H1 (cell line): ENCODE measurements around the gene UBN2. TPM values are rescaled to one million over a fixed set of nuclear protein-coding genes. Genes with fewer than 3 reads are reported as not detected.

Experiments
- CTCF ChIA-PET: fragments of 300-600 bp; sonication (Branson Sonifier 250); formaldehyde crosslinking; loops from one replicate; lab custom pipeline; 2021; ENCODE audit not compliant: partially characterized antibody; lab: Charles Lee
- POLR2A ChIA-PET: fragments of 300-600 bp; sonication (Branson Sonifier 250); formaldehyde crosslinking; loops from one replicate; lab custom pipeline; 2021; ENCODE audit warnings: inconsistent platforms; ENCODE audit not compliant: partially characterized antibody; lab: Charles Lee
- DNase-seq, 2 experiments: peaks; one replicate each; pipeline versions ENCODE4 v3.0.0 to v3.0.0-alpha.2; 2010 to 2022; ENCODE audit warnings: low spot score in 2 of 2, low read depth in 1 of 2, mixed read lengths in 1 of 2
- FAIRE-seq: peaks from 2 replicates; lab custom pipeline; 2011; peaks lifted over from hg19 to GRCh38; lab: Jason Lieb, UNC
- H2AFZ ChIP-seq: 2 replicates; pipeline ENCODE4 v1.8.1; 2012; ENCODE audit warnings: low read length, inconsistent platforms
- H2AK5ac ChIP-seq: 2 replicates; pipeline ENCODE4 v1.6.1; 2013; ENCODE audit warnings: low read depth, low read length
- H2BK120ac ChIP-seq: replicated peaks from 2 replicates; pipeline ENCODE3; 2013; ENCODE audit warnings: low read depth, low read length, inconsistent platforms
- H2BK12ac ChIP-seq: 2 replicates; pipeline ENCODE4 v1.6.1; 2013; ENCODE audit warnings: low read depth, low read length
- H2BK15ac ChIP-seq: 2 replicates; pipeline ENCODE4 v1.6.1; 2013; ENCODE audit warnings: low read length
- H2BK20ac ChIP-seq: 2 replicates; pipeline ENCODE4 v1.6.1; 2013; ENCODE audit warnings: low read length
- H2BK5ac ChIP-seq: 2 replicates; pipeline ENCODE4 v1.6.1; 2013; ENCODE audit warnings: low read depth, low read length
- H3K14ac ChIP-seq: 2 replicates; pipeline ENCODE4 v1.6.1; 2013; ENCODE audit warnings: inconsistent platforms; ENCODE audit not compliant: insufficient read length
- H3K18ac ChIP-seq: 2 replicates; pipeline ENCODE4 v1.6.1; 2013; ENCODE audit warnings: low read length; ENCODE audit errors: extremely low read depth
- H3K23ac ChIP-seq: 2 replicates; pipeline ENCODE4 v1.6.1; 2013; ENCODE audit warnings: inconsistent platforms; ENCODE audit not compliant: insufficient read length
- H3K23me2 ChIP-seq: 2 replicates; pipeline ENCODE4 v1.6.1; 2013; ENCODE audit warnings: low read depth, low read length
- H3K27ac ChIP-seq: 2 replicates; pipeline ENCODE4 v1.6.1; 2011; ENCODE audit warnings: low read depth, low read length, inconsistent platforms
- H3K27me3 ChIP-seq, 4 experiments: replicated peaks in 1 of 4; 1 replicate in 1 of 4; 2 replicates in 3 of 4; pipeline versions ENCODE4 v1.6.1 to v1.8.1; 2011 to 2013; ENCODE audit warnings: low read length in 3 of 4, mild to moderate bottlenecking in 3 of 4, inconsistent platforms in 2 of 4, mixed read lengths in 2 of 4, moderate library complexity in 1 of 4; ENCODE audit not compliant: control insufficient read depth in 3 of 4, insufficient read depth in 3 of 4; ENCODE audit errors: extremely low read depth in 1 of 4
- H3K36me3 ChIP-seq, 4 experiments: 2 replicates each; pipeline versions ENCODE4 v1.6.1 to v1.8.1; 2011 to 2013; ENCODE audit warnings: mild to moderate bottlenecking in 4 of 4, low read length in 3 of 4, moderate library complexity in 2 of 4, control low read depth in 1 of 4, inconsistent platforms in 1 of 4; ENCODE audit not compliant: insufficient read depth in 4 of 4, control insufficient read depth in 2 of 4
- H3K4ac ChIP-seq: replicated peaks from 2 replicates; pipeline ENCODE3; 2013; ENCODE audit warnings: low read length, low read depth, mixed read lengths, inconsistent platforms; ENCODE audit not compliant: insufficient read length
- H3K4me1 ChIP-seq, 4 experiments: replicated peaks in 1 of 4; 1 replicate in 1 of 4; 2 replicates in 3 of 4; pipeline versions ENCODE4 v1.6.1 to v1.8.1; 2011 to 2013; ENCODE audit warnings: low read length in 3 of 4, inconsistent platforms in 2 of 4, mixed read lengths in 1 of 4; ENCODE audit not compliant: insufficient read depth in 4 of 4, control insufficient read depth in 3 of 4
- H3K4me2 ChIP-seq, 2 experiments: 2 replicates each; pipeline versions ENCODE4 v1.6.1 to v1.8.1; 2011 to 2013; ENCODE audit warnings: low read depth in 2 of 2, low read length in 2 of 2, control low read depth in 1 of 2, inconsistent platforms in 1 of 2, mild to moderate bottlenecking in 1 of 2; ENCODE audit not compliant: insufficient read depth in 1 of 2
- H3K4me3 ChIP-seq, 4 experiments: fragments of 200-600, 300-600 bp in 1 of 4; sonication (generic), shearing (Covaris generic), sonication (Bioruptor Twin) in 1 of 4; 2 replicates each; pipeline versions ENCODE4 v1.5.1 to v1.8.1; 2011 to 2016; ENCODE audit warnings: low read length in 4 of 4, low read depth in 3 of 4, control low read depth in 2 of 4, inconsistent platforms in 2 of 4, mild to moderate bottlenecking in 2 of 4, mixed read lengths in 1 of 4, moderate library complexity in 1 of 4; ENCODE audit not compliant: insufficient read depth in 2 of 4; ENCODE audit errors: extremely low read depth in 1 of 4
- H3K56ac ChIP-seq: replicated peaks from 2 replicates; pipeline ENCODE3; 2013; ENCODE audit warnings: low read depth, mild to moderate bottlenecking, mixed read lengths, low read length, inconsistent platforms; ENCODE audit not compliant: insufficient read length
- H3K79me1 ChIP-seq: 2 replicates; pipeline ENCODE4 v1.6.1; 2013; ENCODE audit warnings: low read depth, low read length, control low read depth
- H3K79me2 ChIP-seq, 2 experiments: 2 replicates each; pipeline versions ENCODE4 v1.6.1 to v1.8.1; 2012 to 2013; ENCODE audit warnings: low read length in 2 of 2, mild to moderate bottlenecking in 2 of 2, inconsistent platforms in 1 of 2; ENCODE audit not compliant: insufficient read depth in 2 of 2, control insufficient read depth in 1 of 2
- H3K9ac ChIP-seq, 4 experiments: replicated peaks in 1 of 4; 1 replicate in 1 of 4; 2 replicates in 3 of 4; pipeline versions ENCODE4 v1.6.1 to v1.8.1; 2011 to 2013; ENCODE audit warnings: low read depth in 3 of 4, low read length in 3 of 4, control low read depth in 2 of 4, mild to moderate bottlenecking in 2 of 4, moderate library complexity in 2 of 4, inconsistent platforms in 1 of 4; ENCODE audit errors: extremely low read depth in 1 of 4
- H3K9me3 ChIP-seq, 2 experiments: 2 replicates each; pipeline versions ENCODE4 v1.6.1 to v1.8.1; 2012 to 2013; ENCODE audit warnings: mild to moderate bottlenecking in 2 of 2, moderate library complexity in 2 of 2, control low read depth in 1 of 2, inconsistent platforms in 1 of 2, low read depth in 1 of 2, low read length in 1 of 2, mixed read lengths in 1 of 2; ENCODE audit not compliant: insufficient read depth in 2 of 2
- H4K20me1 ChIP-seq, 2 experiments: replicated peaks in 1 of 2; 2 replicates each; pipeline versions ENCODE3 to v1.8.1; 2011 to 2013; ENCODE audit warnings: inconsistent platforms in 2 of 2, low read length in 2 of 2, mild to moderate bottlenecking in 1 of 2; ENCODE audit not compliant: insufficient read depth in 2 of 2, control insufficient read depth in 1 of 2
- H4K5ac ChIP-seq: 2 replicates; pipeline ENCODE4 v1.6.1; 2013; ENCODE audit warnings: low read length, low read depth, mixed read lengths, inconsistent platforms; ENCODE audit not compliant: insufficient read length
- H4K8ac ChIP-seq: 2 replicates; pipeline ENCODE4 v1.8.0; 2013; ENCODE audit warnings: mild to moderate bottlenecking, moderate library complexity, low read length, inconsistent platforms; ENCODE audit not compliant: insufficient read depth; ENCODE audit errors: extremely low read depth
- H4K91ac ChIP-seq: replicated peaks from 2 replicates; pipeline ENCODE3; 2013; ENCODE audit warnings: low read length, mixed read lengths, inconsistent platforms; ENCODE audit not compliant: insufficient read length
- BRCA1 ChIP-seq: IDR thresholded peaks from 2 replicates; pipeline ENCODE4 v1.6.1; 2012; ENCODE audit warnings: low read depth, low read length, improper control_type of control experiment
- CEBPB ChIP-seq: IDR thresholded peaks from 2 replicates; pipeline ENCODE4 v1.6.1; 2012; ENCODE audit warnings: low read depth, low read length
- GABPA ChIP-seq: IDR thresholded peaks from 2 replicates; pipeline ENCODE4 v1.6.1; 2011; ENCODE audit warnings: mild to moderate bottlenecking, low read length, moderate library complexity, borderline replicate concordance; ENCODE audit not compliant: insufficient read depth
- JUN ChIP-seq: IDR thresholded peaks from 2 replicates; pipeline ENCODE4 v1.6.1; 2011; ENCODE audit warnings: low read depth, mild to moderate bottlenecking, improper control_type of control experiment, low read length
- JUND ChIP-seq: IDR thresholded peaks from 2 replicates; pipeline ENCODE4 v1.6.1; 2011; ENCODE audit warnings: mild to moderate bottlenecking, improper control_type of control experiment, low read length
- POU5F1 ChIP-seq: IDR thresholded peaks from 2 replicates; pipeline ENCODE4 v1.6.1; 2011; ENCODE audit warnings: low read depth, mild to moderate bottlenecking, low read length, moderate library complexity
- SP1 ChIP-seq: IDR thresholded peaks from 2 replicates; pipeline ENCODE4 v1.6.1; 2011; ENCODE audit warnings: low read depth, low read length
- WGBS, 2 experiments: shearing (Covaris generic) in 1 of 2; methylation state at CpG; one replicate each; pipeline versions ENCODE4 v1.1.6 to v1.1.7; 2013 to 2015; ENCODE audit warnings: low lambda C conversion rate in 2 of 2, mixed read lengths in 2 of 2, inconsistent platforms in 1 of 2, low coverage in 1 of 2, missing lambda C conversion rate in 1 of 2; ENCODE audit not compliant: insufficient replicate concordance in 2 of 2, insufficient coverage in 1 of 2, insufficient read length in 1 of 2; ENCODE audit errors: extremely low coverage in 1 of 2, missing lambda C conversion rate in 1 of 2; 5-methylcytosine and 5-hydroxymethylcytosine counted together
- polyA plus RNA-seq, 7 experiments: library from polyadenylated mRNA; depleted of rRNA in 3 of 7; stranded (reverse) in 5 of 7; unstranded in 2 of 7; fragments of >200 nt in 5 of 7; fragments of 200-250 nt in 2 of 7; gene quantifications; 1 replicate in 5 of 7; 2 replicates in 1 of 7; 4 replicates in 1 of 7; pipeline versions ENCODE4 v1.2.1 to v1.2.3, GENCODE V29; 2011 to 2013; ENCODE audit warnings: missing spikeins in 2 of 7, mixed read lengths in 2 of 7
- total RNA-seq: library from RNA; stranded (reverse); fragmentation: NEBNext Ultra II Directional; extraction: Animal tissue kit (Norgen Biotek cat#: 25700); gene quantifications from 2 replicates; pipeline ENCODE4 v1.2.1, GENCODE V29; 2021
- TF ChIP-seq, protein P1 (sequence below): IDR thresholded peaks from 2 replicates; pipeline ENCODE4 v1.6.1; 2012; ENCODE audit warnings: inconsistent platforms

Gene UBN2
- total and polyA plus RNA-seq, 2 of the 8 experiments (the other 6 are each of a cell fraction or from before 2014, with no cell fraction given), result 4.1 to 39.6 TPM

DNA sequence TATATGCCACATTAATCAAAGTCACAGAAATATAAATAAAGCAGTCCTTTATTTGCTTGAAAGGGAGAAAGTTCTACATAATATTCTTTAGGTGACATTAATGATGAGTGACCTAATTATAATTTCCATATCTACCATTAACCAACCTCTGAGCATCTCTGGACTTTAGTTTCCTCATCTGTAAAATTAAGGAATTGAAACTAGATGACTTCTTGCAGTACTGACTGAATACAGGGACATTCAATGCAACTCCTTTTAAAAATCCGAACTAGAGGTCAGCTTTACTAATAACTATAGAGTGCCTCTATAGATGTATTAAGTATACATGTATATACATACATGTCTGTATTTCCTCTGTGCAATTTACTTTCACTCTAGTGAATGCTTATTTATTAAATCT is 114.0 kb downstream of the UBN2 start:
- H3K27me3 ChIP-seq, result no peaks in the 10 kb centered on the region
- no peak overlapping the region for H3K4me3 ChIP-seq
- no peak overlapping the region for H2AK5ac ChIP-seq
- ChIA-PET CTCF (interaction anchor here (0.6 kb wide), 1 partner anchor 48 kb away, joined by 3 read pairs; no protein-coding TSS in a partner anchor), POLR2A (interaction anchor here (1.5 to 1.9 kb wide), 3 partner anchors 9 to 20 kb away, joined by 4 to 8 read pairs (median 5); partner anchors contain the start of gene LUC7L2)
- H3K18ac ChIP-seq, result no peak overlapping the region
- no peaks in the 10 kb centered on the region for H4K20me1 ChIP-seq
- no peak overlapping the region for H2BK5ac ChIP-seq
- H3K23me2 ChIP-seq, result no peaks in the 10 kb centered on the region
- peaks cover 0 to 21% of the 10 kb centered on the region in 2 experiments; a peak in 2 of 4 replicates for H3K79me2 ChIP-seq
- DNase-seq, result no peak
- no peak overlapping the region for H3K56ac ChIP-seq
- peaks cover 0 to 5% (median 4%) of the 10 kb centered on the region in 4 experiments; a peak in 5 of 7 replicates for H3K4me1 ChIP-seq
- H3K79me1 ChIP-seq, result 0 out of 2 replicates have a peak, but pooled peaks cover 2% of the 10 kb centered on the region
- H3K36me3 ChIP-seq, result peaks cover 0 to 7% (median 4%) of the 10 kb centered on the region in 4 experiments; a peak in 2 of 8 replicates
- H3K27ac ChIP-seq, result no peak overlapping the region
- TF ChIP-seq CEBPB (no peak), POU5F1 (no peak), JUN (no peak), BRCA1 (no peak), SP1 (no peak), GABPA (no peak), JUND (no peak)
- TF ChIP-seq, protein P1, sequence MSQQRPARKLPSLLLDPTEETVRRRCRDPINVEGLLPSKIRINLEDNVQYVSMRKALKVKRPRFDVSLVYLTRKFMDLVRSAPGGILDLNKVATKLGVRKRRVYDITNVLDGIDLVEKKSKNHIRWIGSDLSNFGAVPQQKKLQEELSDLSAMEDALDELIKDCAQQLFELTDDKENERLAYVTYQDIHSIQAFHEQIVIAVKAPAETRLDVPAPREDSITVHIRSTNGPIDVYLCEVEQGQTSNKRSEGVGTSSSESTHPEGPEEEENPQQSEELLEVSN, result no peak
- no peak overlapping the region for H3K14ac ChIP-seq
- no peak overlapping the region for H4K5ac ChIP-seq
- FAIRE-seq, result no peak
- no peak overlapping the region for H3K9ac ChIP-seq
- H2BK12ac ChIP-seq, result no peak overlapping the region
- H2BK120ac ChIP-seq, result no peak overlapping the region
- no peak overlapping the region for H4K91ac ChIP-seq
- H2BK20ac ChIP-seq, result no peak overlapping the region
- H4K8ac ChIP-seq, result no peak overlapping the region
- H2AFZ ChIP-seq, result no peak overlapping the region
- no peak overlapping the region for H3K23ac ChIP-seq
- no peak overlapping the region for H2BK15ac ChIP-seq
- 84% methylated on average over 1 of the region's 1 CpG; no CpG with 5 or more reads in 1 of the 2 experiments for WGBS, 2 experiments
- no peaks in the 10 kb centered on the region for H3K9me3 ChIP-seq
- H3K4ac ChIP-seq, result no peak overlapping the region
- H3K4me2 ChIP-seq, result no peak overlapping the region
